Measurements from ENCODE around the gene RESF1. TPM values are rescaled to one million over a fixed set of nuclear protein-coding genes. Genes with fewer than 3 reads are reported as not detected.
"Not testable (repeated sequence)": the region's sequence is repeated elsewhere in the genome, so short reads cannot be mapped to it uniquely, and the experiment has no call there.

The RESF1 gene
- total and polyA plus RNA-seq, 2 donors (not counting 1 experiment from before 2014, with no cell fraction given), result 12.6 to 12.7 TPM

- no peak for TF ChIP-seq CTCF (conservative IDR thresholded peaks at IDR 0.05 in 1 of 2, IDR thresholded peaks at IDR 0.05 in 1 of 2; ENCODE audit: low read depth in 1 of 2, low read length in 2 of 2)
- no peak for TF ChIP-seq EZH2 (IDR thresholded peaks at IDR 0.05; ENCODE audit: low read length, missing control alignments)
- Histone ChIP-seq H3K27ac (ENCODE audit: insufficient read depth, low read length) (no peak overlapping the region), H3K4me3 (replicated peaks in 1 of 4; ENCODE audit: control extremely low read depth in 1 of 4, insufficient read depth in 1 of 4, low read depth in 3 of 4, low read length in 4 of 4) (no peak overlapping the region), H3K36me3 (ENCODE audit: control insufficient read depth, insufficient read depth, low read length) (no peaks in the 10 kb centered on the region), H3K4me2 (ENCODE audit: extremely low read depth, insufficient read depth, low read length) (no peak overlapping the region), H3K4me1 (ENCODE audit: control insufficient read depth, extremely low read depth, insufficient read depth, low read length) (no peaks in the 10 kb centered on the region), H3K9ac (ENCODE audit: insufficient read depth, low read length) (no peak overlapping the region), H2AFZ (ENCODE audit: low read length) (no peak overlapping the region), H3K79me2 (ENCODE audit: control insufficient read depth, insufficient read depth, low read length) (no peaks in the 10 kb centered on the region), H3K9me3 (ENCODE audit: control insufficient read depth, insufficient read depth, low read depth, low read length) (no peaks in the 10 kb centered on the region), H4K20me1 (ENCODE audit: control insufficient read depth, extremely low read depth, insufficient read depth, low read length) (no peaks in the 10 kb centered on the region), H3K27me3 (ENCODE audit: control insufficient read depth, insufficient read depth, low read length) (no peaks in the 10 kb centered on the region)
- DNase-seq (ENCODE audit: low read depth in 2 of 2), result no peak
These were observed 14.9 kb upstream of the RESF1 start for GRCh38 chr12:31944299-31944698.

GRCh38 chr12:31947971-31948370 lies 11.2 kb upstream of the RESF1 start:
- no peak overlapping the region for H3K4me3 ChIP-seq (replicated peaks in 1 of 4; ENCODE audit: control extremely low read depth in 1 of 4, insufficient read depth in 1 of 4, low read depth in 3 of 4, low read length in 4 of 4)
- no peaks in the 10 kb centered on the region for H4K20me1 ChIP-seq (ENCODE audit: control insufficient read depth, extremely low read depth, insufficient read depth, low read length)
- no peak for TF ChIP-seq CTCF (conservative IDR thresholded peaks at IDR 0.05 in 1 of 2, IDR thresholded peaks at IDR 0.05 in 1 of 2; ENCODE audit: low read depth in 1 of 2, low read length in 2 of 2)
- TF ChIP-seq EZH2 (IDR thresholded peaks at IDR 0.05; ENCODE audit: low read length, missing control alignments), result no peak
- no peak overlapping the region for H3K27ac ChIP-seq (ENCODE audit: insufficient read depth, low read length)
- H3K79me2 ChIP-seq (ENCODE audit: control insufficient read depth, insufficient read depth, low read length), result no peaks in the 10 kb centered on the region
- no peaks in the 10 kb centered on the region for H3K4me1 ChIP-seq (ENCODE audit: control insufficient read depth, extremely low read depth, insufficient read depth, low read length)
- H3K4me2 ChIP-seq (ENCODE audit: extremely low read depth, insufficient read depth, low read length), result no peak overlapping the region
- H3K9ac ChIP-seq (ENCODE audit: insufficient read depth, low read length), result no peak overlapping the region
- DNase-seq (ENCODE audit: low read depth in 2 of 2), result no peak
- no peak overlapping the region for H2AFZ ChIP-seq (ENCODE audit: low read length)
- no peaks in the 10 kb centered on the region for H3K27me3 ChIP-seq (ENCODE audit: control insufficient read depth, insufficient read depth, low read length)
- no peaks in the 10 kb centered on the region for H3K9me3 ChIP-seq (ENCODE audit: control insufficient read depth, insufficient read depth, low read depth, low read length)
- H3K36me3 ChIP-seq (ENCODE audit: control insufficient read depth, insufficient read depth, low read length), result no peaks in the 10 kb centered on the region

- H2AFZ ChIP-seq (ENCODE audit: low read length); H3K27me3 ChIP-seq (ENCODE audit: control insufficient read depth, insufficient read depth, low read length); H3K4me1 ChIP-seq (ENCODE audit: control insufficient read depth, extremely low read depth, insufficient read depth, low read length); H3K9ac ChIP-seq (ENCODE audit: insufficient read depth, low read length); H3K9me3 ChIP-seq (ENCODE audit: control insufficient read depth, insufficient read depth, low read depth, low read length); H3K4me3 ChIP-seq (replicated peaks in 1 of 4; ENCODE audit: control extremely low read depth in 1 of 4, insufficient read depth in 1 of 4, low read depth in 3 of 4, low read length in 4 of 4); DNase-seq (ENCODE audit: low read depth in 2 of 2); H3K79me2 ChIP-seq (ENCODE audit: control insufficient read depth, insufficient read depth, low read length); H3K4me2 ChIP-seq (ENCODE audit: extremely low read depth, insufficient read depth, low read length); H4K20me1 ChIP-seq (ENCODE audit: control insufficient read depth, extremely low read depth, insufficient read depth, low read length); H3K27ac ChIP-seq (ENCODE audit: insufficient read depth, low read length); H3K36me3 ChIP-seq (ENCODE audit: control insufficient read depth, insufficient read depth, low read length): not testable (repeated sequence)
These were observed 10.4 kb upstream of the RESF1 start for GRCh38 chr12:31948697-31949359.

Data from fibroblast of lung (primary cell).